ENCODE results near the gene PIK3R4. TPM values are rescaled to one million over a fixed set of nuclear protein-coding genes. Genes with fewer than 3 reads are reported as not detected.

Gene PIK3R4
- polyA plus RNA-seq, 1 of the 3 experiments (the other 2 are of a cell fraction): 27.2 TPM

DNA sequence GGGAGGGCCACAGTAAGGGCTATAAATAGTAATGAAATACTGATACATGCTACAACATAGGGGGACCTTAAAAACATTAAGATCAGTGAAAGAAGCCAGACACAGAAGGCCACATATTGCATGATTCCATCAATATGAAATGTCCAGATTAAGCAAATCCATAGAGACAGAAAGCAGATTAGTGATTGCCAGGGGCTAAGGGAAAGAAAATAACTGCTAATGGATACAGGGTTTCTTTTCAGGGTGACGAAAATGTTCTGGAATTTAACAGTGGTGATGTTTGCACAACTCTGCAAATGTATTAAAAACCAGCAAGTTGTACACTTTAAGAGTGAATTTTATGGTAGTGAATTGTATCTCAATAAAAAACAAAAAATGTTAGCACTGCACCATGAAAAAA, 37.0 kb downstream of the PIK3R4 start:
- no peaks in the 10 kb centered on the region for H3K9me2 ChIP-seq
- no peaks in the 10 kb centered on the region for H3K9me3 ChIP-seq
- no peak overlapping the region for H3K4me2 ChIP-seq
- no peaks in the 10 kb centered on the region for H3F3A ChIP-seq (replicated peaks; ENCODE audit: insufficient read depth)
- ChIA-PET CTCF (no interaction called here), POLR2A (no interaction called here)
- H3K79me2 ChIP-seq (ENCODE audit: insufficient read depth): no peaks in the 10 kb centered on the region
- H2AFZ ChIP-seq (ENCODE audit: low read depth): no peak overlapping the region
- H3K27me3 ChIP-seq (ENCODE audit: insufficient read depth): no peaks in the 10 kb centered on the region
- TF ChIP-seq JUND (IDR thresholded peaks at IDR 0.05) (no peak), SMC3 (IDR thresholded peaks at IDR 0.05; ENCODE audit: low read depth, low read length) (no peak), YY1 (IDR thresholded peaks at IDR 0.05; ENCODE audit: low read depth) (no peak), EZH2phosphoT487 (IDR thresholded peaks at IDR 0.05; ENCODE audit: borderline replicate concordance, low read depth) (no peak), FOXM1 (IDR thresholded peaks at IDR 0.05; ENCODE audit: low read depth) (no peak), RCOR1 (IDR thresholded peaks at IDR 0.05; ENCODE audit: low read length) (peak; percentile 72; the same call in 1 of the 2 replicates), ELF1 (IDR thresholded peaks at IDR 0.05) (no peak), NRF1 (IDR thresholded peaks at IDR 0.05; ENCODE audit: low read depth, low read length) (no peak), NFIC (IDR thresholded peaks at IDR 0.05; ENCODE audit: borderline replicate concordance) (no peak), EP300 (IDR thresholded peaks at IDR 0.05; ENCODE audit: borderline replicate concordance in 1 of 2, low read depth in 1 of 2, low read length in 1 of 2) (peak in 1 of 2 experiments; percentile 32; a peak in 1 of 4 replicates), RXRA (IDR thresholded peaks at IDR 0.05; ENCODE audit: borderline replicate concordance, low read depth) (no peak), GATA2 (CRISPR knock-in tag; IDR thresholded peaks at IDR 0.05) (no peak)
- TF ChIP-seq, protein P1, sequence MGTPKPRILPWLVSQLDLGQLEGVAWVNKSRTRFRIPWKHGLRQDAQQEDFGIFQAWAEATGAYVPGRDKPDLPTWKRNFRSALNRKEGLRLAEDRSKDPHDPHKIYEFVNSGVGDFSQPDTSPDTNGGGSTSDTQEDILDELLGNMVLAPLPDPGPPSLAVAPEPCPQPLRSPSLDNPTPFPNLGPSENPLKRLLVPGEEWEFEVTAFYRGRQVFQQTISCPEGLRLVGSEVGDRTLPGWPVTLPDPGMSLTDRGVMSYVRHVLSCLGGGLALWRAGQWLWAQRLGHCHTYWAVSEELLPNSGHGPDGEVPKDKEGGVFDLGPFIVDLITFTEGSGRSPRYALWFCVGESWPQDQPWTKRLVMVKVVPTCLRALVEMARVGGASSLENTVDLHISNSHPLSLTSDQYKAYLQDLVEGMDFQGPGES (IDR thresholded peaks at IDR 0.05; ENCODE audit: low read depth, low read length): no peak
- TF ChIP-seq, protein P2, sequence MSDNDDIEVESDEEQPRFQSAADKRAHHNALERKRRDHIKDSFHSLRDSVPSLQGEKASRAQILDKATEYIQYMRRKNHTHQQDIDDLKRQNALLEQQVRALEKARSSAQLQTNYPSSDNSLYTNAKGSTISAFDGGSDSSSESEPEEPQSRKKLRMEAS (IDR thresholded peaks at IDR 0.05; ENCODE audit: low read depth): no peak
- TF ChIP-seq, protein P3, sequence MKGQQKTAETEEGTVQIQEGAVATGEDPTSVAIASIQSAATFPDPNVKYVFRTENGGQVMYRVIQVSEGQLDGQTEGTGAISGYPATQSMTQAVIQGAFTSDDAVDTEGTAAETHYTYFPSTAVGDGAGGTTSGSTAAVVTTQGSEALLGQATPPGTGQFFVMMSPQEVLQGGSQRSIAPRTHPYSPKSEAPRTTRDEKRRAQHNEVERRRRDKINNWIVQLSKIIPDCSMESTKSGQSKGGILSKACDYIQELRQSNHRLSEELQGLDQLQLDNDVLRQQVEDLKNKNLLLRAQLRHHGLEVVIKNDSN (IDR thresholded peaks at IDR 0.05; ENCODE audit: borderline replicate concordance, low read depth): no peak
- WGBS (ENCODE audit: low lambda C conversion rate): 83% methylated on average over 1 of the region's 1 CpG
- no peaks in the 10 kb centered on the region; a peak in 1 of 4 replicates for H3K4me1 ChIP-seq (ENCODE audit: control insufficient read depth in 1 of 2, insufficient read depth in 2 of 2, low read depth in 1 of 2, low read length in 1 of 2)
- no peaks in the 10 kb centered on the region for H4K20me1 ChIP-seq (ENCODE audit: insufficient read depth)
- no peak overlapping the region for H3K9ac ChIP-seq
- peaks cover 30 to 31% of the 10 kb centered on the region in 2 experiments for H3K36me3 ChIP-seq (replicated peaks in 1 of 2; ENCODE audit: control insufficient read depth in 1 of 2, insufficient read depth in 2 of 2, low read length in 1 of 2)
- H3K27ac ChIP-seq (ENCODE audit: low read depth in 2 of 2, low read length in 1 of 2): no peak overlapping the region
- no peak for DNase-seq
- no peak overlapping the region for H3K4me3 ChIP-seq (ENCODE audit: low read depth in 2 of 2, low read length in 1 of 2)

DNA sequence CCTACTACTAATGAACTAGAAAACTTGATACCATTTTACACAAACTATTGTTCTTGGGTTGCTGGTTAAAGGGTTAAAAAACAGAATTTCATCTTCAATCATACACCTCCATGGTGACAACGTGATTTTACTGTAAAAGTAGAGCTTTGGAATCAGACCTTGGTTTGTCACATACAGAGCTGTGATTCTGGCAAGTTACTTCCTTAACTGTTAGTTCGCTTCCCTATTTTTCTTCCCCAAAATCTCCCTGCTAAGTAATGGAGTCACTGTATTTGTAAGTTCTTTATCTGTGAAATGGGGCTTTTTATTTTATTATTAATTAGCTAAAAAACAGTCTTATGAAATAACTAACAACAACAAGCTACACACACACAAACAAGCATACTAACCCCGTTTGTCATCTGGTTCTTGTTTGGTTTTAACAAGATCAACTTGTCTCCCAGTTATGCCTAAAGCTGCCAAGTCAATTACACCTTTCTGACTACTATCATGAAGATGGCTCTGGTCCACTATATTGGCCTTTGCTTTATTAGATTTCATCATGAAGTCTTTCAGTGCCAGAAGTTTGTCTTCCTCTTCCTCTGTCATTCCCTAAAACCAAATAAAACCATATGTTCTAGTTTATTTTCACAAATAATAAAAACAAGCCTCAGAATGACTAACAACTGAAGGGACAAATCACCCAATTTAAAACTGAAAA, 38.6 kb downstream of the PIK3R4 start:
- POLR2A ChIA-PET: no interaction called here
- TF ChIP-seq NRF1 (IDR thresholded peaks at IDR 0.05; ENCODE audit: low read depth, low read length) (no peak), SIN3A (IDR thresholded peaks at IDR 0.05; ENCODE audit: borderline replicate concordance, low read depth, low read length) (no peak), RXRA (IDR thresholded peaks at IDR 0.05; ENCODE audit: borderline replicate concordance, low read depth) (no peak), ELF1 (IDR thresholded peaks at IDR 0.05) (no peak), MEF2A (IDR thresholded peaks at IDR 0.05; ENCODE audit: borderline replicate concordance, low read depth) (no peak), TEAD4 (IDR thresholded peaks at IDR 0.05; ENCODE audit: borderline replicate concordance, insufficient read depth) (no peak), RAD21 (IDR thresholded peaks at IDR 0.05; ENCODE audit: low read length) (no peak), YY1 (IDR thresholded peaks at IDR 0.05; ENCODE audit: low read depth) (no peak), TCF12 (IDR thresholded peaks at IDR 0.05) (no peak)
- TF ChIP-seq, protein P1 (IDR thresholded peaks at IDR 0.05; ENCODE audit: low read depth, low read length): no peak
- TF ChIP-seq, protein P4, sequence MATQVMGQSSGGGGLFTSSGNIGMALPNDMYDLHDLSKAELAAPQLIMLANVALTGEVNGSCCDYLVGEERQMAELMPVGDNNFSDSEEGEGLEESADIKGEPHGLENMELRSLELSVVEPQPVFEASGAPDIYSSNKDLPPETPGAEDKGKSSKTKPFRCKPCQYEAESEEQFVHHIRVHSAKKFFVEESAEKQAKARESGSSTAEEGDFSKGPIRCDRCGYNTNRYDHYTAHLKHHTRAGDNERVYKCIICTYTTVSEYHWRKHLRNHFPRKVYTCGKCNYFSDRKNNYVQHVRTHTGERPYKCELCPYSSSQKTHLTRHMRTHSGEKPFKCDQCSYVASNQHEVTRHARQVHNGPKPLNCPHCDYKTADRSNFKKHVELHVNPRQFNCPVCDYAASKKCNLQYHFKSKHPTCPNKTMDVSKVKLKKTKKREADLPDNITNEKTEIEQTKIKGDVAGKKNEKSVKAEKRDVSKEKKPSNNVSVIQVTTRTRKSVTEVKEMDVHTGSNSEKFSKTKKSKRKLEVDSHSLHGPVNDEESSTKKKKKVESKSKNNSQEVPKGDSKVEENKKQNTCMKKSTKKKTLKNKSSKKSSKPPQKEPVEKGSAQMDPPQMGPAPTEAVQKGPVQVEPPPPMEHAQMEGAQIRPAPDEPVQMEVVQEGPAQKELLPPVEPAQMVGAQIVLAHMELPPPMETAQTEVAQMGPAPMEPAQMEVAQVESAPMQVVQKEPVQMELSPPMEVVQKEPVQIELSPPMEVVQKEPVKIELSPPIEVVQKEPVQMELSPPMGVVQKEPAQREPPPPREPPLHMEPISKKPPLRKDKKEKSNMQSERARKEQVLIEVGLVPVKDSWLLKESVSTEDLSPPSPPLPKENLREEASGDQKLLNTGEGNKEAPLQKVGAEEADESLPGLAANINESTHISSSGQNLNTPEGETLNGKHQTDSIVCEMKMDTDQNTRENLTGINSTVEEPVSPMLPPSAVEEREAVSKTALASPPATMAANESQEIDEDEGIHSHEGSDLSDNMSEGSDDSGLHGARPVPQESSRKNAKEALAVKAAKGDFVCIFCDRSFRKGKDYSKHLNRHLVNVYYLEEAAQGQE (IDR thresholded peaks at IDR 0.05; ENCODE audit: low read depth, low read length): no peak

More for the DNA sequence above, 38.6 kb downstream of the PIK3R4 start:
- Histone ChIP-seq H3K79me2 (ENCODE audit: insufficient read depth) (no peaks in the 10 kb centered on the region), H3K27ac (ENCODE audit: low read depth in 2 of 2, low read length in 1 of 2) (no peak overlapping the region; a peak in 1 of 4 replicates), H2AFZ (ENCODE audit: low read depth) (no peak overlapping the region), H3K9me3 (no peaks in the 10 kb centered on the region), H3K4me2 (no peak overlapping the region), H4K20me1 (ENCODE audit: insufficient read depth) (no peaks in the 10 kb centered on the region), H3F3A (replicated peaks; ENCODE audit: insufficient read depth) (no peaks in the 10 kb centered on the region), H3K4me3 (ENCODE audit: low read depth in 2 of 2, low read length in 1 of 2) (no peak overlapping the region), H3K9ac (no peak overlapping the region), H3K9me2 (no peaks in the 10 kb centered on the region), H3K27me3 (ENCODE audit: insufficient read depth) (no peaks in the 10 kb centered on the region), H3K4me1 (ENCODE audit: control insufficient read depth in 1 of 2, insufficient read depth in 2 of 2, low read depth in 1 of 2, low read length in 1 of 2) (no peaks in the 10 kb centered on the region; a peak in 1 of 4 replicates), H3K36me3 (replicated peaks in 1 of 2; ENCODE audit: control insufficient read depth in 1 of 2, insufficient read depth in 2 of 2, low read length in 1 of 2) (peaks cover 37 to 44% of the 10 kb centered on the region in 2 experiments)
- DNase-seq: no peak
- WGBS (ENCODE audit: low lambda C conversion rate): 80% methylated on average over 3 of the region's 3 CpGs
- CTCF ChIA-PET: interaction anchor here (1.4 to 1.6 kb wide), 2 partner anchors 23 to 185 kb away, joined by 3 to 4 read pairs; partner anchors contain the start of gene ATP2C1
